Measurements from ENCODE around the gene NOL4. TPM values are rescaled to one million over a fixed set of nuclear protein-coding genes. Genes with fewer than 3 reads are reported as not detected.

Gene NOL4
- total RNA-seq, 3 donors from 2014 or later = not detected

DNA sequence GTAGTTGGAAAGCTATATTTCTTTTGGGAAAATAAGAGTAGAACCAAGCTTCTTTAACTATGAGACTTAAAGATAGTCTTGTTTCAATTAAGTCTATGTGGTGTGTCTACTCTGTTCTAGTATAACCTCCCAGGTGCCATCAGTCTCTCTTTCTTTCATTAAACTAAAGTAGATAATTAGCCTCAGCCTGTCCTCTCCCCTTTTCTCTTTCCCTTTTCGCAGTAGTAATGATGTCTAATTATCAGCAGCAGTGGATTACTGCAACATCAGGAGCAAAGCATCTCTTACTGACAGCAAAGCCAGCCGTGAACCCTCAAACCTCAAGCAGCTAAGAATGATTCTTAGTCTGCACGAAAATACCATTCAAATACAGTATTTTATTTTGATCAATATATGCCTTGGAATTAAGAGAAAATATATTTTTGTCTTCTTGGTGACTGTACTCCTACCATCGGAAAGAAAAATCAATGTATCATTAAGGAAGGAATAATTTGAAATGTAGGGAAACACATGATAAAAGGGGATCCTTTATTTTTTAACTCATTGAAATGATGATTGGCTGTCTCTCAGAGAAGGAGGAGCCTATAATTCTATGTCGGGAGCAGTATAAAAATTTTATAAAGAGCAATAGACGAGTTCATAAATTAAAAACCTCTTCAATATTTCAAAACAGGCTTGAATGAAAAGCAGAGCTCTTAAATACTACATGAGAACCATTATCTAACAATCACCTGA is 4.5 kb downstream of the NOL4 start:
- Mint-ChIP-seq H3K36me3 (ENCODE audit: insufficient read depth) (no peaks in the 10 kb centered on the region), H3K4me3 (no peak overlapping the region), H3K9me3 (no peaks in the 10 kb centered on the region), H3K27me3 (ENCODE audit: low read depth) (peaks cover 32% of the 10 kb centered on the region), H3K4me1 (ENCODE audit: low read depth) (no peaks in the 10 kb centered on the region)
- no peak for DNase-seq
- ATAC-seq = no peak

DNA sequence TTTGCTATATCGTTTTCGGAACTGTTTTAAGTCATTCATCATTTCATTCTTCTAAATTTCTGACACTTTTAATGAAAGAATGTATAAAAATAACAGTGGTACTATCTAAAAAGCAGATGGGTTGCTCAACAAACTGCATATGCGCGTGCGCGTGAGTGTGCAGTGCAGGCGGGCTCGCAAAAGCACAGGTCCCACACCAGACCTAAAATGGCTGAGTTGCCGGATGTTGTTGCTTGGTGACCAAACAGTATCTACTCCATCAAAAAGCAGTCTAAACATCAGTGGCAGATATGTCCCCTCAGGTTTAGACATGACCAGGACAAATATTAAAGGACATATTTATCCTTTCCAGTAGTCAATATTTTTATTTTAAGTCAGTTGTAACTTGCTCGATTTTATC is 5.1 kb downstream of the NOL4 start:
- DNase-seq (no peak), ATAC-seq (no peak)
- peaks cover 5% of the 10 kb centered on the region for H3K9me3 Mint-ChIP-seq
- H3K4me1 Mint-ChIP-seq (ENCODE audit: low read depth) = no peaks in the 10 kb centered on the region
- H3K36me3 Mint-ChIP-seq (ENCODE audit: insufficient read depth) = no peaks in the 10 kb centered on the region
- no peak overlapping the region for H3K4me3 Mint-ChIP-seq
- peaks cover 29% of the 10 kb centered on the region for H3K27me3 Mint-ChIP-seq (ENCODE audit: low read depth)

DNA sequence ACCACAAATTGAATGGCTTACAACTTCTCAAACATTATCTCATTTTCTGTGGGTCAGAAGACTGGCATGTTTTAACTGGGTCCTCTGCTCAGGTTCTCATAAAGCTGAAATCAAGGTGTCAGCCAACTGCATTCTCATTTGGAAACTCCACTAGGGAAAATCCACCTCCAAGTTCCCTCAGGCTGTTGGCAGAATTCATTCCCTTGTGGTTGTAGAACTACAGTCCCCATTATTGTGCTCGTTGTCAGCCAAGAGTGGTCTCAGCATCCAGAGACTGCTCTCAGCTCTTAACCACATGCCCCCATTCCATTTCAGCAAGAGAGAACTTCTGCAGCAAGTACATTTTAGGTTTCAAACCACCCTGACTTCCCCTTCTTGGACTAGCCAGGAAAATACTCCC is 12.2 kb downstream of the NOL4 start:
- no peak for ATAC-seq
- peaks cover 5% of the 10 kb centered on the region for H3K9me3 Mint-ChIP-seq

GRCh38 chr18:34207344-34207851 is 17.3 kb downstream of the NOL4 start:
- no peaks in the 10 kb centered on the region for H3K27me3 Mint-ChIP-seq (ENCODE audit: low read depth)
- DNase-seq (no peak), ATAC-seq (no peak)
- H3K9me3 Mint-ChIP-seq = peaks cover 8% of the 10 kb centered on the region
- no peaks in the 10 kb centered on the region for H3K36me3 Mint-ChIP-seq (ENCODE audit: insufficient read depth)
- no peaks in the 10 kb centered on the region for H3K4me1 Mint-ChIP-seq (ENCODE audit: low read depth)
- no peak overlapping the region for H3K4me3 Mint-ChIP-seq

More for the DNA sequence above, 12.2 kb downstream of the NOL4 start:
- no peak overlapping the region for H3K4me3 Mint-ChIP-seq
- no peaks in the 10 kb centered on the region for H3K4me1 Mint-ChIP-seq (ENCODE audit: low read depth)
- no peaks in the 10 kb centered on the region for H3K27me3 Mint-ChIP-seq (ENCODE audit: low read depth)
- DNase-seq = no peak
- H3K36me3 Mint-ChIP-seq (ENCODE audit: insufficient read depth) = no peaks in the 10 kb centered on the region

GRCh38 chr18:34203866-34204265 is 20.8 kb downstream of the NOL4 start:
- no peak for ATAC-seq
- no peak for DNase-seq
- Mint-ChIP-seq H3K9me3 (peaks cover 8% of the 10 kb centered on the region), H3K36me3 (ENCODE audit: insufficient read depth) (no peaks in the 10 kb centered on the region), H3K27me3 (ENCODE audit: low read depth) (no peaks in the 10 kb centered on the region), H3K4me3 (no peak overlapping the region), H3K4me1 (ENCODE audit: low read depth) (no peaks in the 10 kb centered on the region)

- Mint-ChIP-seq H3K36me3 (ENCODE audit: insufficient read depth) (no peaks in the 10 kb centered on the region), H3K4me3 (no peak overlapping the region), H3K27me3 (ENCODE audit: low read depth) (no peaks in the 10 kb centered on the region), H3K9me3 (peaks cover 12% of the 10 kb centered on the region), H3K4me1 (ENCODE audit: low read depth) (no peaks in the 10 kb centered on the region)
- DNase-seq (no peak), ATAC-seq (no peak)
Measured at GRCh38 chr18:34196256-34196655, 28.5 kb downstream of the NOL4 start.

DNA sequence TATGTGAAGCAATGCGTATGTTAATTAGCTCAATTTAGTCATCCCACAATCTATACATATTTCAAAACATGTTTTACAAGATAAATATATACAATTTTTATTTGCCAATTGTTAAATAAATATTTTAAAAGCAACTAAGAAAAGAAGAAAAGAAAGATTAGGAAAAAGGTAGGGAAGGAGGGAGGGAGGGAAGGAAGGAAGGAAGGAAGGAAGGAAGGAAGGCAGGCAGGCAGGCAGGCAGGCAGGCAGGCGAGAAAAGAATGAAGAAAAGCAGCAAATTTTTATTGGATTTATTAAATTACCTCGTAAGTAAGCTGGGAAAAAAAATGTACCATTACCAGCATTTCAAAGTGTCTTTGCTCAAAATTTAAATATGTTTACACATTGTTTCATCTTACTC is 30.5 kb downstream of the NOL4 start:
- H3K9me3 Mint-ChIP-seq = peaks cover 12% of the 10 kb centered on the region

DNA sequence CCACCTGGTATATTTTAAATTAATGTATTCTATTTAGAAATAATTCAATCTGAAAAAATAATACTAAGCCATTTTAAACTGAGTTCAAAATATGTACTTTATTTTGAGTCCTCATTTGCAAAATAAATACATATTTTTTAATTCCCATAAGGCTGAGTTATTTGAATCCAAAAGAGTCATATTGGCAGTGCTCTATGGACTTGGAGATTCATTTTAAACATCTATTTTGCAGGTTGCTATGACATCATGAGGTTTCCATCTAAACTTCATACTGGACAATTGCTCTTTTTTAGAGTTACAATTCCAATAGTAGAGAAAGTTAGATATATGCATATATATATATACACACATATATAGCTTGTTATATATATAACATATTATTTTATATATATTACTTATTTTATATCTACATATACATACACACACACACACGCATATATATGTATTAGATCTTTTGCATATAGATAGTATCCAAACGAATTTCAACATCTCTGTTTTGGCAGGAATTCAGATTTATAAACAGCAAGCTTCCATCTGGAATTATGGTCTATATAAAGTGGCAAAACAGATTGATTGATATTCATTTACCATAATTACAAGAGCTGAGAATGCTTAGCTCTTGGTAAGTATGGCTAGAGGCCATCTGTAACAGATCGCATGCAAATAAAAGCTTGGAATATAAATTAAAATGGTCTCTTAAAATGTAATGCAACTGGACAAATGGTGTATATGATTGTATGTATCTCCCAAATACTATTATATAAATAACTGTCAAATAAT is 34.9 kb downstream of the NOL4 start:
- Mint-ChIP-seq H3K27me3 (ENCODE audit: low read depth) (no peaks in the 10 kb centered on the region), H3K36me3 (ENCODE audit: insufficient read depth) (no peaks in the 10 kb centered on the region), H3K9me3 (peaks cover 17% of the 10 kb centered on the region), H3K4me1 (ENCODE audit: low read depth) (no peaks in the 10 kb centered on the region), H3K4me3 (no peak overlapping the region)
- no peak for ATAC-seq
- no peak for DNase-seq

More for the DNA sequence above, 30.5 kb downstream of the NOL4 start:
- Mint-ChIP-seq H3K36me3 (ENCODE audit: insufficient read depth) (no peaks in the 10 kb centered on the region), H3K27me3 (ENCODE audit: low read depth) (no peaks in the 10 kb centered on the region), H3K4me3 (no peak overlapping the region), H3K4me1 (ENCODE audit: low read depth) (no peaks in the 10 kb centered on the region)
- no peak for ATAC-seq
- no peak for DNase-seq
